Peyer's patch (tissue), 4 donors: Measurements from ENCODE around the gene CLASP1.

Source experiments
- POLR2A ChIP-seq, 2 donors: fragments of 450-650 bp; IDR thresholded peaks; one replicate each; pipeline ENCODE4 v1.5.1; 2017; ENCODE audit warnings: antibody characterized with exemption in 2 of 2, mild to moderate bottlenecking in 2 of 2, moderate library complexity in 2 of 2
- TF ChIP-seq, protein P1 (sequence below), 6 experiments: fragments of 450-650 bp in 4 of 6; fragments of 200-600 bp in 2 of 6; sonication (generic) in 1 of 6; IDR thresholded peaks; one replicate each; pipeline ENCODE4 v1.5.1; 2017 to 2019; ENCODE audit warnings: antibody characterized with exemption in 6 of 6, mild to moderate bottlenecking in 3 of 6, moderate library complexity in 1 of 6

DNA sequence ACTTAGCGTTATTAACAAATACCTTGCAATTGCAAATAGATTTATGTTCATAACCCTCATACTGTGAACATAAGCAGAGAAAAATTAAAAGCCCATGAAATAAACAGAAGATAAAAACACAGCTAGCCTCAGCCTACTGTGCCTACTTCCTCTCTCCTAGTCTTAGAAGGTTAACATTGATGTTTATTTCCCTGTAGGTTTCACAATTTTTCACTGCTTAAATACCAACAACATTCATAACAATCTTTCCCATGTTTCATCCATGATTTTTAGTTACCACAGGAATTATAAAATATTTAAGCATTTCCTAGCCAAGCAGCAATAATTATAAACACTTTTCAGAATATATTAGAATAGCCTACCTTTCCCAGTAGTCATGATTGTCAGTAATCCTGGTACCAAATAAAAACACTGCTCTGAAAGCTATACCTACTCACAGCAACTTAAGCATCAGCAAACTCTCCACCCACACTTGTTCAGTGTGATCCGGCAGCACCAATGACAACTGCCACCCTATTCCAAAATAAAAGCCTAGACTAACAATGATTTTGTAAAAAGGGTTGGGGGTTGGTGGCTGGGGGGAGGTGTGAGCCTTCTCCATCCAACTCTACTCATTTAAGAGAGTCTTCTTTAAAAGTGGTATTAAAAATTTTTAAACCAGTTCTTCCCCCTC lies 159.2 kb downstream of the CLASP1 start:
- TF ChIP-seq, protein P1, sequence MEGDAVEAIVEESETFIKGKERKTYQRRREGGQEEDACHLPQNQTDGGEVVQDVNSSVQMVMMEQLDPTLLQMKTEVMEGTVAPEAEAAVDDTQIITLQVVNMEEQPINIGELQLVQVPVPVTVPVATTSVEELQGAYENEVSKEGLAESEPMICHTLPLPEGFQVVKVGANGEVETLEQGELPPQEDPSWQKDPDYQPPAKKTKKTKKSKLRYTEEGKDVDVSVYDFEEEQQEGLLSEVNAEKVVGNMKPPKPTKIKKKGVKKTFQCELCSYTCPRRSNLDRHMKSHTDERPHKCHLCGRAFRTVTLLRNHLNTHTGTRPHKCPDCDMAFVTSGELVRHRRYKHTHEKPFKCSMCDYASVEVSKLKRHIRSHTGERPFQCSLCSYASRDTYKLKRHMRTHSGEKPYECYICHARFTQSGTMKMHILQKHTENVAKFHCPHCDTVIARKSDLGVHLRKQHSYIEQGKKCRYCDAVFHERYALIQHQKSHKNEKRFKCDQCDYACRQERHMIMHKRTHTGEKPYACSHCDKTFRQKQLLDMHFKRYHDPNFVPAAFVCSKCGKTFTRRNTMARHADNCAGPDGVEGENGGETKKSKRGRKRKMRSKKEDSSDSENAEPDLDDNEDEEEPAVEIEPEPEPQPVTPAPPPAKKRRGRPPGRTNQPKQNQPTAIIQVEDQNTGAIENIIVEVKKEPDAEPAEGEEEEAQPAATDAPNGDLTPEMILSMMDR (IDR thresholded peaks at IDR 0.05): no peak
- TF ChIP-seq POLR2A (IDR thresholded peaks at IDR 0.05): no peak
